ENCODE data around the gene CD8B. TPM values are rescaled to one million over a fixed set of nuclear protein-coding genes. Genes with fewer than 3 reads are reported as not detected.

CD8B gene
- total and polyA plus RNA-seq, 2 of the 13 experiments (the other 11 are each of a cell fraction or from before 2014, with no cell fraction given) = 0.04 TPM; not detected in 1

GRCh38 chr2:86808315-86809161 lies 53.1 kb downstream of the CD8B start (continued):
- TF ChIP-seq ZNF275 (CRISPR knock-in tag; IDR thresholded peaks at IDR 0.05; ENCODE audit: borderline replicate concordance) (0 out of 2 replicates have a peak, but pooled peaks have one; percentile 86), ZNF589 (CRISPR knock-in tag; conservative IDR thresholded peaks at IDR 0.05) (no peak), RXRB (CRISPR knock-in tag; IDR thresholded peaks at IDR 0.05; ENCODE audit: borderline replicate concordance) (peak; percentile 77; the same call in 1 of the 2 replicates), ELK4 (CRISPR knock-in tag; IDR thresholded peaks at IDR 0.05; ENCODE audit: borderline replicate concordance) (no peak), MLX (CRISPR knock-in tag; IDR thresholded peaks at IDR 0.05) (no peak; the same call in 1 of the 2 replicates), ZFYVE20 (CRISPR knock-in tag; IDR thresholded peaks at IDR 0.05; ENCODE audit: borderline replicate concordance, low read depth) (no peak), PAWR (CRISPR knock-in tag; IDR thresholded peaks at IDR 0.05; ENCODE audit: borderline replicate concordance) (no peak), ATF1 (CRISPR knock-in tag; IDR thresholded peaks at IDR 0.05) (no peak), ZNF383 (CRISPR knock-in tag; IDR thresholded peaks at IDR 0.05; ENCODE audit: borderline replicate concordance) (no peak), ZNF781 (CRISPR knock-in tag; IDR thresholded peaks at IDR 0.05; ENCODE audit: borderline replicate concordance, not compliant biosample characterization) (peak; percentile 79), NPAS2 (CRISPR knock-in tag; IDR thresholded peaks at IDR 0.05; ENCODE audit: borderline replicate concordance) (no peak), ZNF121 (CRISPR knock-in tag; IDR thresholded peaks at IDR 0.05) (no peak), ZIK1 (CRISPR knock-in tag; IDR thresholded peaks at IDR 0.05; ENCODE audit: borderline replicate concordance, low read depth) (no peak), MEIS2 (CRISPR knock-in tag; IDR thresholded peaks at IDR 0.05) (peak; percentile 67; the same call in 1 of the 2 replicates), RBM22 (optimal IDR thresholded peaks at IDR 0.05; ENCODE audit: low read length) (no peak), ZNF232 (CRISPR knock-in tag; IDR thresholded peaks at IDR 0.05; ENCODE audit: borderline replicate concordance) (peak; percentile 27; the same call in 1 of the 2 replicates), NCOA1 (CRISPR knock-in tag; IDR thresholded peaks at IDR 0.05) (no peak), MXI1 (IDR thresholded peaks at IDR 0.05; ENCODE audit: borderline replicate concordance, low read depth, low read length) (0 out of 3 replicates have a peak, but pooled peaks have one; percentile 23), ZNF704 (CRISPR knock-in tag; IDR thresholded peaks at IDR 0.05; ENCODE audit: borderline replicate concordance) (no peak), CHCHD3 (CRISPR knock-in tag; IDR thresholded peaks at IDR 0.05) (0 out of 2 replicates have a peak, but pooled peaks have one; percentile 52), MATR3 (CRISPR knock-in tag; IDR thresholded peaks at IDR 0.05) (no peak), NFE2 (CRISPR knock-in tag; IDR thresholded peaks at IDR 0.05) (no peak), HNRNPLL (IDR thresholded peaks at IDR 0.05; ENCODE audit: low read depth, low read length, poor library complexity, severe bottlenecking) (no peak), ZNF17 (CRISPR knock-in tag; IDR thresholded peaks at IDR 0.05) (no peak), NR1H2 (CRISPR knock-in tag; IDR thresholded peaks at IDR 0.05; ENCODE audit: borderline replicate concordance, low read depth) (no peak), AHR (CRISPR knock-in tag; IDR thresholded peaks at IDR 0.05) (no peak; the same call in 1 of the 2 replicates)
